NK-92 (cell line): ENCODE measurements around the gene ZDHHC3.

Experiments
- DNase-seq: peaks from one replicate; lab custom pipeline; 2025; ENCODE audit not compliant: unreplicated experiment; lab: John Stamatoyannopoulos, UW

The ZDHHC3 gene

DNA sequence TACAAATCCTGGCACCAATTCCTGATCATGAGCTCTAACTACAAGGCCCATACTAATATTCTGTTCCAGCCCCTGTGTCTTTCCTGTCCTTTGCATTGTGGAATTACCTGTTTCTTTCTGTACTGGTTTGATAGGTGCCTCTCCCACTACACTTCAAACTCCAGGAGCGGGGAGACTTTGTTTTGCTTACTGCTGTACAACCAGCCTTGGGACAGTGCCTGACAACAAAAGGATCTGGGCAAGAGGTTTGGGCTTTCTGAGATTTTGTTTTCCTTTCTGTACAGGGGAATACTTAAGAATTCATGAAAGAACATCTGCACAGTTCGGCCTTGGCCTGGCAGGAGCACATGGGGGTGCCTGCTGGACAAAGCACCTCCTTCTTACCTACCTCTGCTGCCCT, 45.1 kb downstream of the ZDHHC3 start:
- no peak for DNase-seq

DNA sequence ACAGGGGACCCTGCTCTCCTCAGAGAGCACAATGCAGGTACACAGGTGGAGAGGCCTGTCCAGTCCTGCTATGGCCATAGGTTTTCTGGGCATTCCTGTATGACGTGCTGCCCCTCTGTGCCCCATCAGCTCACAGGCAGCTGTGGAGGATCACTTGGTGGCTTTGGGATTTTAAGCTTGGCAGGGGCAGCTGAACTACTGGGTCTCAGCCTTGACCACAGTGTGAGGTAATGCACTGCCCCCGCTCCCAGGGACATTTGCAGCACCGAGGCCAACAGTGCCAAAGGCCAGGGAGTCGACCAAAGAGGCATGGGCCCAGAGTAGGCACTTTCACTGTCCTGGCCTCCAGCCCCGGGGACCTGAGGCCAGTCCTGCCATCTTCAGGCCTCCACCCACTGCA, 46.2 kb downstream of the ZDHHC3 start:
- DNase-seq, result no peak

DNA sequence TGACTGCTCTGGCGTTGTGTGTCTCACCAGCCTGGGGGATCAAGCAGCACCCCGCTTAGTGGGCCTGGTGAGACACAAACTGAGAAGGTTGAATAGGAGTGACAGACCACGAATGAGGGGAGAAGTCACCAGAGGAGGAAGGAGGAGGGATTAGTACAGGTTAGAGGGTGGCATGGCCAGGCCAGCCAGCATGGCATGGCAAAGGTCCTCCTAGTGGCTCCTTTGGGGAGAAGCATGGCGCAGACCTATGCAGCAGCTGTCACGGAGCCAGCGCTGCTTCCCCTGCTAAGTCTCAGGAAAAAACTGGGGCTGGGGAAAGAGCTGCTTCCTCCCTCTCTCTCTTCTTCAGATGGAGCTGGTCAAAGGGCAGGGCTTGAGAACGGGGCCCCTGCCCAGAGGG, 48.6 kb downstream of the ZDHHC3 start:
- DNase-seq, result no peak

DNA sequence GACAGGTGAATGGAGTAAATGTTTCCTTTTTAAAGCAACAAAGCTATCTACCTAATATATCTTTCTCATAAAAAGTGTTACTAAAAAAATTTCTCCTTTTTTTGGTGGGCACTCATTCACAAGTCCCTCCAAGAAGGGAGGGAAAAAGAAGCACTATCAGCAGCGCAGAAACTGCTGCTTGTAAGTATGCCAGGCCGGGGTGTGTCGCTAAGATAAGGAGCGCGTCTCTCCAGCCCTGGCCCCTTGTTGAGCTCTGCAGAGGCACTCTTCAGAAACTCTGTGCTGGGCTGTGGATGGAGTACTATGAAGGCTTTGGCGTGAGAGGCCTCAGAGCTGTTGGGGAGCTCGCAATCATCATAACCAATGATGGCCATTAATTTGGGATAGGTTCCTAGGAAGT, 49.1 kb downstream of the ZDHHC3 start:
- no peak for DNase-seq

DNA sequence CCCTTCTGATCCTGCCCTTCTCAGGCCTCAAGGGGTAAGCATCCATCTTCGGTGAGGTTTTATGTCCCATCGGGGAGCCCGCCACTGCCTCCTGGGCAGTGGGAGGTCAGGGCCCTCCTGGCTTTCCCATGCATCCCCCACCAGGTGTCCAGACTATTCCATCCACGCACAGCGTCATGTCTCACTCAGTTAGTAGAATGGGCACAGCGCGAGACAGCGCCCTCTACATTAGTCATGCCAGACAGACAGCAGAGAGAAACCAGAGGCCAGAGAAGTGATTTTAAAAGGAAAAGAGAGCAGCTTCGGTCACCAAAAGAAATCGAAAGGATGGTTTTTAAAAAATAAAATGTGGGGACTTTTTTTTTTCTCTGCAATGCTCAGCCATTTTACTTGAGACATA, 49.8 kb downstream of the ZDHHC3 start:
- no peak for DNase-seq

DNA sequence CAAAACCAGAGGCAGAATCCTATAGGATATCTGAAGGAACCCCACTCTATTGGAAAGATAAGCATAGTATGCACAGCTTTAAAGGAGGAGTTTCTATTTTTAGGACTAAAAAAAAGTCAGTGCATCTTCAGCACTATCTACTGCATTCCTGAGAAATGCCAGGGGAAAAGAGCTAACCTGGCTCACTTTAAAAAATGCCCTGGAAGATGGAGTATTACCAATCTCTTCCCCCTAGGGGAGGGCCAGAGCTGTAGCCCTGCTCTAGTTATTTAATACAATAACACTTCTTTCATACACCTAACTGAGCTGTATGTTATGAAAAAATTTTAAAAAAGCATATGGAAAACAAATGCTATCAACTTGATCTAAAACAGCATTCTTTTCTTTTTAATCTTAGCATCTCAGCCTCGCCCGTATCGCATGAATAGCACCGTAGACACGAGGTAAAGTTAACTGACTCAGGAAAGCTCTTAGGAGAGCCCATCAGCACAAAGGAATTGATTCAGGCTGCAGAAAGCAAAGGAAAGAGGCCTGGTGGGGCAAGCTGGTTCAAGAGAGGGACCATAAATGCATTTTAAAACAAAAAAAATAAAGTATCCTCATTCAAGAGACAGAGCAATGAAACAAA, 51.4 kb downstream of the ZDHHC3 start:
- no peak for DNase-seq

DNA sequence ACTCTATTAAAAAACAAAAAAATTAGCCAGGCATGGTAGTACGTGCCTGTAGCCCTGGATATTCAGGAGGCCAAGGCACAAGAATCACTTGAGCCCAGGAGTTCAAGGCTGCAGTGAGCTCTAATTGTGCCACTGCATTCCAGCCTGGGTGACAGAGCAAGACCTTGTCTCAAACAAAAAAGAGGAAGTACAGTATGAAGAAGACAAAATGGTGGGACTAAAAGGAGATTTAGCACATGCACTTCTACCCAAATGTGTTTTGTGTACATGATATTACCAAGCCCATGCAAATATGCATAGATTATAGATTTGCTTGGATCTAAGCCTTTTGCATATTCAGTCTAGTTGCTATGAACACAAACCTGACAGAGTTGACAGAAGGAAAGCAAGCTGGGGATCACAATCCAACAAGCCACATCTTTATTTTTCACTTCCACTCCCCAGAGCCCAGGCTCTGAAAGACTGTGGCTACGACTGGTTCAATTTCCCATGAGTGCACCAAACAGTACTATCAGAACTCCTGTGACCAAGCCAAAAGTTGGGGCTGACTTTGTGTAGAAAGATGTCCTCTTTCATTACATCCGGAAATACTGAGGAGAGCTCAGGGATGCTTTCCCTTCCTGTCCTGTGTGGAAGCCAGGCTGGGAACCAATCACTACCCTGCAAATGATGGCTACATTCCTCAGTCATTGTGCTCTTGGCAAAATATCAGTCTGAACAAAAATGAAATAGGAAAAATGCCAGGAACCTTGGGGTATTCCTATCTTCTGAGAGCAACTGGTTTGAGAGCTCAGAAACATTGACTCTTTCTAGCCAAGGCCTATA, 52.1 kb downstream of the ZDHHC3 start:
- no peak for DNase-seq

DNA sequence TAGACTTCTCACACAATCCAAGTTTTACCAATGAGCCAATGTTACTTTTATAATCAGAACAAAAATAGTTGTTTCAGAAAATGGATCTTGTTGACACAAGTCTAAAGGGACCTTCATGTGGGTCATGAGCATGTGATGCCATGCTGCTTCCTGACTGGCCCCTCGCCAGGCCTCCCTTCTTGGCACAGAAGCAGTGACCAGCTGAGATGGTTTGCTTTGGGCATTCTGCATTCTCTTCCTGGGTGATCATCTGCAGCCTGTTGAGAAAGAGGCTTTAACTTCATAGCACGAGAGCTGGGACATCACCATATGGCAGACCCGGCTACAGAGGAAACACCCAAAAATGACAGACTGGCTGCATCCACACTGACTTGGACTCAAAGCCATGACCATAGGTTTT, 55.9 kb downstream of the ZDHHC3 start:
- DNase-seq, result no peak

DNA sequence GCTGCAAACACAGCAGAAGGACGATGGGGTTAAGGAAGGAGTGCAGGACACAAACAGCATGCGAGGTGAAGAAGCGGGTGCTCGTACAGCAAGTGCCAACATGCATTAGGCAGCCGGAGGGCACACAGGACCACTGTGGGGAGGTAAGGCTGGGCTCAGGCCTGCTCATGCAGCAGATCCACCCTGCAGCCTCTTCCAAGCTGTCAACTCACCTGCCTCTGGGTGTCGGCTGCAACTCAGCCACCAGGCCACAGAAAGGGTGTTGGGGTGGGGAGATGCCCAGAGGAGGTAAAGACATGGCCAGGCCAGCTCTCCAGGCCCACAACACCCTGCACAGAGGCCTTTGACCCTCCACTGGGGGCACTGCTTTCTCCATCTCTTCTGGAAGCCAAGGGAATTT, 57.4 kb downstream of the ZDHHC3 start:
- no peak for DNase-seq

DNA sequence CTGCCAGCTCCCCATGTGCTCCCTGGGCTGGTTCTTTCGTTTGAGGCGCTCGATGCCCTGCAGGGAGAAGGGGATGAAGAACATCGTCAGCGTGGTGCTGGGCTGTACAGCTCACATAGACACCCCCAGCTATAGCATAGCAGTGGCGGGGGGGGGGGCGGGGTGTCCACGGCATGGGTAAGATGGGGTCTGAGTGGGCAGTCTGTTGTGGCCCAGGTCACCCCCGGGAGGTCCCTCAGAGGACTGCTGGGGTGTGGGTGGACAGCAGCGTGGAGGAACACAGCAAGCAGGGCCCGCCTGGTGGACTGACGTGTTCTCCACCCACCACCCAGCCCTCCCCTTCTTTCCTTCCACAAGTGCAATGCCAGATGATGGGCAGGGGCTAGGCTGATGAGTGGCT, 57.9 kb downstream of the ZDHHC3 start:
- no peak for DNase-seq

DNA sequence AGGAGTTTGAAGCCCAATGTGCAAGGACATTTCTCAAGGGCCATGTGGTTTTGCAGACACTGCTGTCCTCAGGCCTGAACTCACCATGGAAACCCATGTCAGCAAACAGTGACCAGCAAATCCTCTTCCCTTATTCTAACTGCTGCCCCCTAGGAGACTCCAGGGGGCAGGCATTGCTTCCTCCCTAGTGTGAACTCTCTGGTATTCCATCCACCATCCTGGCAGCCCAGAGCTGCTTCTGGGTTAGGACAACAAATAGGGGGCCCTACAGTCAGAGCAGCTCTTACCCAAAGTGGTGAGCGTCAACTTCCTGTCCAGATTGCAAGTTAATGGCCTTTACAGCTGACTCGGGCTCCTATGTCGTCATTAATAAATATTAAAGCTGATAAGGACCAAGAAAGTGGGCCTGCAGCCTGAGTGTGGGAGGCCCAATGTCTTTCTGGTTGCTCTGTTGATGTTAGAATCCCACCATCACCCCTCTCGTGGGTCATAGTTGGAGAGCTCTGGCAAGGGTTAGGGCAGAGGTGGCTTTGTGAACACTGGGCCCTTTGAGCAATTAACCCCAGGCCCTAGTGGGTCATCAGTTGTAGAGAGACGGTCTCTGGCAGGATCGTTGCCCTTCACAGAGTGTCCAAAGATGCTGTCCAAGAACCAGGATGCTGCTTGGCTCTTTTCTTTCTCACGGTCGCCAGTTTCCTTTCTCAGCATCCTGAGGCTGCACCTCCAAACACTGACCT, 60.1 kb downstream of the ZDHHC3 start:
- no peak for DNase-seq

DNA sequence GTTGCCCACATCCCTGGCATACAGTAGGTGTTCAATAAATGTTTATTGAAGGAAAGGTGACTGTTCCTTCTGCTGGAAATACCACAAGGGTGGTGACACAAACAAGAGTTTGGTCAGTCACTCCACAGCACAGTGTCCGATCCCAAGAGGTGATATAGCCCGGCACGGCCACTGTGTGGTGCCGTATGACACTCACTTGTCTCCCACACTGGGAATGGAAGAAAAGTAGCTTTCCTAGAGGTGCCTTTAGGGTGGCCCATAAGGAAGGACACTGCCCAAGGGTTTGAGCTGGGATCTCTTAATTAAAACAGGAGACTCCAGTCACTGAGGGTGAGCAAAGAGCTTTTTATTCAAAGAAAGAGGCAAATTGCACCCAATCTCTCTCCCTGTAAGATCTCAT, 61.0 kb downstream of the ZDHHC3 start:
- DNase-seq, result no peak

DNA sequence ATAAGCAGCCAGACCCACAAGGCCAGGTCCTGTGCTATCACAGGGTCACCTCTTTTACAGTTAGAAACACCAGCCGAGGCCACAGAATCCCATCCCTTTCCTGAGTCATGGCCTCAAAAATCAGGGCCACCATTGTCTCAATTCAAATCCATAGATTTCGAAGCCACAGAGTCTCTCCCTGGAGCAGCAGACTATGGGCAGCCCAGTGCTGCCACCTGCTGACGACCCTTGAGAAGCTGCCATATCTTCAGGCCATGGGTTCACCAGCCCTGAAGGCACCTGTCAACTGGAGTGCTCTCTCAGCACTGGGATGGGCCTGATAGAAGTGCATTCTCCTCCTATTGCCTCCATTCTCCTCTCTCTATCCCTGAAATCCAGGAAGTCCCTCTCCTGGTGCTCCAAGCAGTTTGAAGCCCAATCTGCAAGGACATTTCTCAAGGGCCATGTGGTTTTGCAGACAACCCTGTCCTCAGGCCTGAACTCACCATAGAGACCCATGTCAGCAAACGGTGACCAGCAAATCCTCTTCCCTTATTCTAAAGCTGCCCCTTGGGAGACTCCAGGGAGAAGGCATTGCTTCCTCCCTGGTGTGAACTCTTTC, 62.0 kb downstream of the ZDHHC3 start:
- no peak for DNase-seq

DNA sequence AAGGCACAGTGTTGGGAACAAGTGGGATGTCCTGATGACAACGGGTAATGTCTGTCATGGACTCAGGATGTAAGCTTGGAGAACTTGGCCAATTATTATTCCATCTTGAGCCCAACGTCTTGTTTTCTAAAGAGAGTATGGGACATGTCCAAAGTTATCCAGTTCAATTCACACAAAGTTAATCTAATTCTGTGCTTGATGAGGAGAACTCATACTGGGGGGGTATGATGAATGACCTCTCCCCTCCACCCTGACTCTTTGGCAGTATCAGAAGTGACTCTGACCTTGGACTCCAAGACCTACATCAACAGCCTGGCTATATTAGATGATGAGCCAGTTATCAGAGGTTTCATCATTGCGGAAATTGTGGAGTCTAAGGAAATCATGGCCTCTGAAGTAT, 65.3 kb downstream of the ZDHHC3 start:
- DNase-seq, result no peak

DNA sequence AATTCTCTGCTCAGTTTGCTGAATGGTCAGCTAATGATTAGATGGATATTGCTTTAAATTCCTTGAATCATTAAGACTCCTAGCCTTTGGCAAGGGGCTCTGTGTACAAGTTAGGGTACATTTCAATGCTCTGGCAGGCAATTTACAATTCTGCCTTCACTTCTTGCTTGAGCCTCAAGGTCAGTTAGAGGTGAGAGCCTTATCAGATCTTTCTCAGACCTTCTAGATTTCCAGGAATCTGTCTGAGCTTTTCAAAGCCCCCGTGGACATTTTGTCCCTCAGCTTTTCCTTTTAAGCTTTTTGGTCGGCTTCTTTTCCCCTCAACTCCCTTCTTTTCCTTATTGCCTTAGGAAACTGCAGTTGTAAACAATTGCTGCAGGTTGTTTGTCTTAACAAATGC, 66.9 kb downstream of the ZDHHC3 start:
- DNase-seq, result no peak

DNA sequence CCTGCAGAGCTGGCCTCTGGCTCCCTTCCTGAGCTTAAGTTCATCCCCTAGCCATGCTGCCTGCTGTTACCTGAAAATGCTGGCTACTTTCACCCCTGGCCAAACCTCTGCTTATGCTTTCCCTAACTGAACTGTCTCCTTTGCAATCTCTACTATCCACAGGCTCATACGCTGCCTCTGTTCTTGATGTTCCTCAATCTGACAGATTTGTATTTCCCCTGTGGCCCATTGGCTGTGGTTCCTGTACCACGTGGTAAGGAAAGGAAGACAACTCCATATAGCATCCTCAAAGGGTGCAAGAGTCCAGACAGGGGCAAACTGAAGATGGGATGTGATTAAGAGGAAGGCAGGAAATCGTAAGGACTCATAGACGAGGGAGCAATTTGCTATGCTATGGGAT, 68.4 kb downstream of the ZDHHC3 start:
- no peak for DNase-seq

DNA sequence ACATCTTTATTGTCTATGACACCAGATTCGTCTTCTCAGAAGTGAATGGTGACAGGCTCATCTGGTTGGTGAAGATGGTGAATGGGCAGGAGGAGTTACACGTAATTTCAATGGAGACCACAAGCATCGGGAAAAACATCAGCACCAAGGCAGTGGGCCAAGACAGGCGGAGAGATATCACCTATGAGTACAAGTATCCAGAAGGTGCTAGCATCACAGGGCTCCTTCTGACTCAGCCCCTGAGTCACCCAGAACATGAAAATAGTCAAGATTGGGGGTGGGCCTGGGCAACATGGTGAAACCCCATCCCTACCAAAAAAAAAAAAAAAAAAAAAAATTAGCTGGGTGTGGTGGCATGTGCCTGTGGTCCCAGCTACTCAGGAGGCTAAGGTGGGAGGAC, 69.0 kb downstream of the ZDHHC3 start:
- no peak for DNase-seq

DNA sequence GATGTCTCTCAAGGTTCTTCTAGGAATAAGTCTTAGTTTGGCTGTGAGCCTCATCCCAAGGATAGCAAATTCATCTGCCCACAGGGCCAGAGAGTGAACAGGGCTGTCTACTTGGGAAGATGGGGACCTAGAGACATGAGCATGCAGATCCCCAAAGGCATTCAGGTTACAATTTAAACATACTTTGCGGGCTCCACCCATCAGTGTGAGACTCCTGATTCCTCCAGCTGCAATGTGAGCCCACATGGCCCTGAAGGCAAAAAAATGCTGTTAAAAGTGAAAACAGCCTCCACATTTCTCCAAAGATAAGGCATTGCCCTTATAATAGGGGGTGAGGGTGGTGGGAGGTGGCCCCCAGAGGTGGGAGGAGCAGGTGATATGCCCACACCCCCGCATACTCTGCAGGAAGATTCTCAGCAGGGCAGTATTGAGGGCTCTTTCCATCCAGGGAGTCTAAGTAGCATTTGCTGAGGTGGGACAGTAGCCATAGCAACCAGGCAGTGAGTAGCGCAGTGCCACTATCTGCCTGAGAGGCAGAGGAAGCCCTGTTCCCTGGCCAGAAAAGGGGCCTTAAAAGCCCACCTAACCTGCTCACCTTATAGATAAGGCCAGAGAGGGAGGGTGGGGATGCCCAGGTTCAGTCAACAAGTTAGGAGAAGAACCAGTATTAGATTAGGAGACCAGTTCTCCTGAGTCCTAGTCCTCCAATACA, 70.4 kb downstream of the ZDHHC3 start:
- no peak for DNase-seq

DNA sequence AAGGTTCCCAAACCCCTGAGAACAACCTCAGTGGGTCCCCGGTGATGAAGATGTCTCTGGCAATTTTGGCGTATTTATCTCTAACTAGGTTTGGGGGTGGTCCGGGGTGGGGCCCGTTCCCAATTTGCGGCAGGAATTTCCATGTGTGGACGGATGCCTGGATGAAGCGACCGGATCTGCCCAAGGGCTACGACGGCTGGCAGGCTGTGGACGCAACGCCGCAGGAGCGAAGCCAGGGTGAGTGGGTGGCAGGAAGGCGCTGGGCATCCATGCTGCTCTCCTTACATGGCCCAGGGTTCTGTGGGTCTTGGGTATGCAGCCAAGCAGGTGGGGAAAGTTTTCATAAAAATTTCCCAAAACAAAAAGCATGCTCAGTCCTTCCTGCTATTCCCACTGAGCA, 72.2 kb downstream of the ZDHHC3 start:
- DNase-seq, result no peak

DNA sequence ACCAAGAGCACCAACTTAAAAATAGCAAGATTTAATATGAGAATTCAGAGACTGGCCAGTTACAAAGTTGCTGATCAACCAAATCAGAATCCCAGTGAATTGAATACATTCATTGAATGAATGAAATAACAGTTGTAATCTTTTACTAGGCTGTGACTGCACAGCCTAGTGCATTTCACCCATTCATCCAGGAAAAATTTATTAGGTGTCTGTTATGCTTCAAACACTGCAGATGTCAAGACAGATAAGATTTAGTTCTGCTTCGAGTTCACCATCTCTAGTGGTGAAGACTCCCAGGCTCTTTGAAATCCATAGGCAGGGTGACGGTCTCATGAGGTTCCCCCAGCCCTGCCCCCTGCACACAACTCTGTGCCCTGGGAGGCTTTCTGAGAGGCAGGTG, 72.7 kb downstream of the ZDHHC3 start:
- DNase-seq, result no peak

DNA sequence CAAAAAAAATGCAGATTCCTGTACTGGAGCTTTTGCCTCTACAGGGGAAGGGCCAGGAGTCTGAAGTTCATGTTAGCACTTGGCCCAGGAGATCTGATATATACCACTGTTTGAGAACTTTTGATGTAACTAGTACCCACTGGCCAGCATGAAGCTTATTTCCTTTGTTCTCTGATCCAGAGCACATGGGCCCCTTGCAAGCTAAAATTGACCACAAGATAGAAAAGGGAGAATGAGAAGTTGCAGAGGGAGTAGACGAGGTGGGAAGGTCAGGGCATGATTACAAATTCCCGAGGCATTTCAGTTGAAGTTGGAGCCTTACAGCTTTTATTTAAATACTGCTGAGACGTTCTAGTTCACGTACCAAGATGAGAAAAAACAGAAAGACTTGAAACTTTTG, 73.3 kb downstream of the ZDHHC3 start:
- no peak for DNase-seq
